GM12874 (cell line): ENCODE measurements around the gene LAMC2.

Experiments used
- CTCF ChIP-seq: IDR thresholded peaks from 2 replicates; pipeline ENCODE4 v1.5.1; 2011; ENCODE audit warnings: low read depth, mild to moderate bottlenecking, control low read depth, low read length, moderate library complexity; ENCODE audit not compliant: insufficient read depth

LAMC2 gene

GRCh38 chr1:183173828-183174227 lies 12.2 kb upstream of the LAMC2 start:
- TF ChIP-seq CTCF = no peak

GRCh38 chr1:183175631-183176030 lies 10.4 kb upstream of the LAMC2 start:
- TF ChIP-seq CTCF = no peak

- TF ChIP-seq CTCF = no peak
Measured at GRCh38 chr1:183178545-183178944, 7.5 kb upstream of the LAMC2 start.

- TF ChIP-seq CTCF = no peak
Measured at GRCh38 chr1:183179033-183179432, 7.0 kb upstream of the LAMC2 start.

- TF ChIP-seq CTCF = no peak
Measured at GRCh38 chr1:183180218-183180617, 5.8 kb upstream of the LAMC2 start.

GRCh38 chr1:183180634-183181056 lies 5.4 kb upstream of the LAMC2 start:
- TF ChIP-seq CTCF = no peak

- TF ChIP-seq CTCF = no peak
Measured at GRCh38 chr1:183186841-183187240, 777 bp downstream of the LAMC2 start.

GRCh38 chr1:183188240-183188639 lies 2.2 kb downstream of the LAMC2 start:
- TF ChIP-seq CTCF = no peak
